NT2/D1 (cell line): ENCODE measurements around the gene NELL1.

Source experiments
- DNase-seq: peaks from one replicate; pipeline ENCODE4 v3.0.0-alpha.2; 2011; ENCODE audit warnings: low read depth, low spot score
- H3K27me3 ChIP-seq: 2 replicates; pipeline ENCODE4 v1.6.0; 2011; ENCODE audit warnings: mild to moderate bottlenecking; ENCODE audit not compliant: insufficient read length, insufficient read depth
- H3K36me3 ChIP-seq: 2 replicates; pipeline ENCODE4 v1.6.1; 2011; ENCODE audit warnings: mild to moderate bottlenecking, low read length, mixed read lengths; ENCODE audit not compliant: insufficient read depth, insufficient read length
- H3K4me1 ChIP-seq: 2 replicates; pipeline ENCODE4 v1.5.1; 2011; ENCODE audit not compliant: insufficient read depth, insufficient read length
- H3K4me3 ChIP-seq: 2 replicates; pipeline ENCODE4 v1.5.1; 2011; ENCODE audit warnings: low read depth; ENCODE audit not compliant: insufficient read length
- H3K9ac ChIP-seq: 2 replicates; pipeline ENCODE4 v1.6.0; 2011; ENCODE audit warnings: low read depth; ENCODE audit not compliant: insufficient read length
- H3K9me3 ChIP-seq: 2 replicates; pipeline ENCODE4 v1.5.1; 2011; ENCODE audit warnings: mild to moderate bottlenecking, low read length; ENCODE audit not compliant: insufficient read depth
- SUZ12 ChIP-seq: IDR thresholded peaks from 2 replicates; pipeline ENCODE4 v1.6.1; 2011; ENCODE audit not compliant: insufficient read length, insufficient read depth; ENCODE audit errors: extremely low read depth
- YY1 ChIP-seq: IDR thresholded peaks from 2 replicates; pipeline ENCODE4 v1.6.1; 2011; ENCODE audit not compliant: insufficient read length, insufficient read depth
- ZNF274 ChIP-seq: IDR thresholded peaks from 2 replicates; pipeline ENCODE4 v1.6.1; 2011; ENCODE audit warnings: mild to moderate bottlenecking, low read depth, low read length

The NELL1 gene

GRCh38 chr11:21489416-21490115, 820.2 kb downstream of the NELL1 start:
- TF ChIP-seq YY1: no peak
- H3K9me3 ChIP-seq: no peaks in the 10 kb centered on the region
- no peak overlapping the region for H3K4me3 ChIP-seq
- no peaks in the 10 kb centered on the region for H3K27me3 ChIP-seq
- H3K9ac ChIP-seq: no peak overlapping the region
- H3K36me3 ChIP-seq: no peaks in the 10 kb centered on the region
- no peaks in the 10 kb centered on the region for H3K4me1 ChIP-seq
- DNase-seq: no peak

DNA sequence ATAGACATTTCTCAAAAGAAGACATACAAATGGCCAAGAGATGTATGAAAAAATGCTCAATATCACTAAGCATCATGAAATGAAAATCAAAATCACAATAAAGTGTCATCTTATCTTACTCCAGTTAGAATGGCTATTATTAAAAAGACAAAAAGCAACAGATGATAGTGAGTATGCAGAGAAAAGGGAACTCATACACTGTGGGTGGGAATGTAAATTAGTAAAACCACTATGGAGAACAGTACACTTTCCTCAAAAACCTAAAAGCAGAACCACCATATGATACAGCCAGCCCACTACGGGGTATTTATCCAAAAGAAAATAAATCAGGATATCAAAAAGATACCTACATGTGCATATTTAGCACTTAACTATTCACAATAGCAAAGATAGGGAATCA, 823.5 kb downstream of the NELL1 start:
- H3K9ac ChIP-seq: no peak overlapping the region
- TF ChIP-seq YY1 (no peak), SUZ12 (no peak), ZNF274 (no peak)
- no peak for DNase-seq
- H3K4me3 ChIP-seq: no peak overlapping the region
- H3K27me3 ChIP-seq: no peaks in the 10 kb centered on the region
- H3K9me3 ChIP-seq: no peaks in the 10 kb centered on the region
- H3K36me3 ChIP-seq: no peaks in the 10 kb centered on the region
- no peaks in the 10 kb centered on the region for H3K4me1 ChIP-seq

GRCh38 chr11:21494946-21495345, 825.6 kb downstream of the NELL1 start:
- TF ChIP-seq SUZ12: no peak
- TF ChIP-seq ZNF274: no peak
- TF ChIP-seq YY1: no peak
- DNase-seq: no peak
- Histone ChIP-seq H3K4me3 (no peak overlapping the region), H3K4me1 (no peaks in the 10 kb centered on the region), H3K27me3 (no peaks in the 10 kb centered on the region), H3K36me3 (no peaks in the 10 kb centered on the region), H3K9me3 (no peaks in the 10 kb centered on the region), H3K9ac (no peak overlapping the region)

- Histone ChIP-seq H3K36me3 (no peaks in the 10 kb centered on the region), H3K4me1 (no peaks in the 10 kb centered on the region), H3K4me3 (no peak overlapping the region), H3K27me3 (no peaks in the 10 kb centered on the region), H3K9me3 (no peaks in the 10 kb centered on the region), H3K9ac (no peak overlapping the region)
- TF ChIP-seq ZNF274 (no peak), YY1 (no peak), SUZ12 (no peak)
- DNase-seq: no peak
These were observed 826.5 kb downstream of the NELL1 start for GRCh38 chr11:21495879-21496278.

DNA sequence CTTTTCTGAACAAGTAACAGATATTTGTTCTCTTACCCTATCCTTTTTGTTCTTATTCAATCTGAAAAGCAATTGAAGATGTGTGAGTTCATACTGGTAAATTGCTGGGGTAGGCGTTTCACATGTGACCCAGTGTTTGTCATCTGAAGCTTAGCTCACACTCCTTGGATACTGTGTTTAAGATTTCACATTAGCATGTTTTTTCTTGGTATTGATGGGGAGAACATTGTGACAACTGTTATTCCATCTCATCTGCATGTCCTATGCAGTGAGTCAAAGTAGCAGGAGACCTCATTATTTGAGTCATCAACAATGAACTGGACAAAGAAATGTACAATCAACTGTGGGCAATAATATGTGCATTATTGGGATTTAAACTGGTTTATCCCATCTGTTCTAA, 831.9 kb downstream of the NELL1 start:
- no peak for TF ChIP-seq SUZ12
- no peak for TF ChIP-seq ZNF274
- TF ChIP-seq YY1: no peak
- Histone ChIP-seq H3K27me3 (no peaks in the 10 kb centered on the region), H3K4me1 (no peaks in the 10 kb centered on the region)

GRCh38 chr11:21505070-21505469, 835.7 kb downstream of the NELL1 start:
- Histone ChIP-seq H3K27me3 (no peaks in the 10 kb centered on the region), H3K4me3 (no peak overlapping the region), H3K9me3 (no peaks in the 10 kb centered on the region), H3K36me3 (no peaks in the 10 kb centered on the region), H3K9ac (no peak overlapping the region), H3K4me1 (no peaks in the 10 kb centered on the region)
- no peak for DNase-seq
- TF ChIP-seq YY1 (no peak), SUZ12 (no peak), ZNF274 (no peak)

More for the DNA sequence above, 831.9 kb downstream of the NELL1 start:
- H3K4me3 ChIP-seq: no peak overlapping the region
- H3K36me3 ChIP-seq: no peaks in the 10 kb centered on the region
- H3K9ac ChIP-seq: no peak overlapping the region
- H3K9me3 ChIP-seq: no peaks in the 10 kb centered on the region
- no peak for DNase-seq

DNA sequence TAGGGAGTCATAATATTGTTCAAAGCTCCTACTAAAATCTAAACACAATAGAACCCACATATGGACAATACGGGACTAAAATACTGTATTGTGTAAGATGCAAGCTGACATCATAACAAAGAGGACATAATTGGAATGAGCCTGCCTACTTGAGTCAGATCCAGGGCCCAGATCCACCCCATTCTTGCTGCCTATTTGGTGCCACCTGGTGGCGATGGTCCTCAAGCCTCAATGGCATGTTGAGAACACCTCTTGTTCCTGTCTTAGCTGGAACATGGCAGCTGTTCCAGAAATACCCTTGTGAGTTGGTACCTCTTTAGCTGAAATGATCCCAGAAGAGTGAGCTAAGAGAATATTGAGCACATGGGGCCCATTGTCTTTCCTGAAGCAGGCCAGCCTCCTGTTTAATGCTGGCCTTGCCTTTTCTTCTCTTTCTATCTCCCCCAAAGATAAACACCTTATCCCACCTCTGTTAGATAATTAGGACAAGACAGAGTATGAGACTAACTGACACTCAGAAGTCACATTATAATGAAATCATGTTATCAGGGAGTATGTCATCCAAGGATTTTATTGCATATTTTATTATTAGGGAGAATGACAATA, 842.6 kb downstream of the NELL1 start:
- no peaks in the 10 kb centered on the region for H3K27me3 ChIP-seq
- no peaks in the 10 kb centered on the region for H3K36me3 ChIP-seq
- no peaks in the 10 kb centered on the region for H3K9me3 ChIP-seq
- H3K4me1 ChIP-seq: no peaks in the 10 kb centered on the region
- peak; percentile 65 for DNase-seq
- no peak overlapping the region for H3K9ac ChIP-seq
- TF ChIP-seq SUZ12: no peak
- no peak for TF ChIP-seq YY1
- TF ChIP-seq ZNF274: no peak
- no peak overlapping the region for H3K4me3 ChIP-seq
